ENCODE data around the gene TSPO. TPM values are rescaled to one million over a fixed set of nuclear protein-coding genes. Genes with fewer than 3 reads are reported as not detected.

Gene TSPO
- total and polyA plus RNA-seq, 2 of the 8 experiments (the other 6 are each of a cell fraction or from before 2014, with no cell fraction given): 19.9 to 51.5 TPM

GRCh38 chr22:43163241-43163795 lies 12.0 kb downstream of the TSPO start (continued):
- TF ChIP-seq CHD7 (IDR thresholded peaks at IDR 0.05; ENCODE audit: insufficient replicate concordance, low read length): no peak
- TF ChIP-seq CHD1 (IDR thresholded peaks at IDR 0.05; ENCODE audit: low read depth, low read length): no peak
- TF ChIP-seq HDAC2 (IDR thresholded peaks at IDR 0.05; ENCODE audit: borderline replicate concordance in 1 of 2, low read depth in 2 of 2, low read length in 2 of 2): no peak
- no peak for TF ChIP-seq RNF2 (IDR thresholded peaks at IDR 0.05; ENCODE audit: borderline replicate concordance, low read depth, low read length, missing control alignments, poor library complexity, severe bottlenecking)
- TF ChIP-seq GTF2F1 (IDR thresholded peaks at IDR 0.05; ENCODE audit: borderline replicate concordance, low read depth, low read length): no peak
- TF ChIP-seq GABPA (IDR thresholded peaks at IDR 0.05; ENCODE audit: borderline replicate concordance, insufficient read depth, low read length): no peak

All from H1 (cell line).